Erythroblast (primary cell): ENCODE measurements around the gene LTBP1.

Experiments used
- GATA1 ChIP-seq: IDR thresholded peaks from 2 replicates; pipeline ENCODE4 v1.6.1; 2011; ENCODE audit warnings: low read depth, mild to moderate bottlenecking, control low read depth, low read length, moderate library complexity
- POLR2A ChIP-seq: IDR thresholded peaks from 2 replicates; pipeline ENCODE4 v1.6.1; 2011; ENCODE audit warnings: mild to moderate bottlenecking, low read length

- TF ChIP-seq POLR2A (no peak), GATA1 (no peak)
These were observed 275.6 kb downstream of the LTBP1 start for GRCh38 chr2:33222309-33222708.
